Lower leg skin (tissue), 3 donors: ENCODE data around the gene CYGB.

Experiments used
- CTCF ChIP-seq, 3 donors: fragments of 450-650 bp; IDR thresholded peaks; one replicate each; pipeline ENCODE4 v1.5.1; 2016; ENCODE audit warnings: antibody characterized with exemption in 3 of 3, mild to moderate bottlenecking in 3 of 3, moderate library complexity in 2 of 3
- POLR2A ChIP-seq, 2 donors: fragments of 450-650 bp; IDR thresholded peaks; one replicate each; pipeline ENCODE4 v1.6.1; 2016 to 2017; ENCODE audit warnings: antibody characterized with exemption in 2 of 2, mild to moderate bottlenecking in 1 of 2, moderate library complexity in 1 of 2

- TF ChIP-seq CTCF (IDR thresholded peaks at IDR 0.05): no peak
- TF ChIP-seq POLR2A (IDR thresholded peaks at IDR 0.05): no peak
These were observed 5.1 kb upstream of the CYGB start for GRCh38 chr17:76542566-76542971.
